EH (cell line): ENCODE data around the gene CEP72.
A peak's percentile ranks its signal among the peaks of the same experiment; 100 is the strongest.

Experiments used
- DNase-seq: peaks from one replicate; pipeline ENCODE4 v3.0.0-alpha.2; 2015; ENCODE audit warnings: low read depth

The CEP72 gene

DNA sequence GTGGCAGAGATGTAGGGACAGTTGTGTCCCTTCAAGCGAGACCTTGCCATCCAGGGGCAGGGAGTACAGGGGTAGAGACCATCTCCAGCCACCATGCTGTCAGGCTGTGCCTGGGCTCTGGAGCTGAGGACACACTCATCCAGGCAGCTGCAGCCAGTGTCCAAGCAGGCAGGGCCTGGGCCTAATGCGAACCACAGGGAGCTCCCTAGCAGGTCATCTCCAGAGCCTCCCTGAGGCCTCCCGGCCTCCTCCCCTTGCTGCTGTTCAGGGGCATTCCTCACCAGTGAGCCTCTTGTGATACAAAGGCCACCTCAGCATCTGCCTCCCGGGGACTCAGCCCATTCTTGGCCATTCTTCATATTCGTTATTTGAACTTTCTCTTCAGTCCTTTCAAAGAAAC lies 46.0 kb downstream of the CEP72 start:
- DNase-seq = no peak

DNA sequence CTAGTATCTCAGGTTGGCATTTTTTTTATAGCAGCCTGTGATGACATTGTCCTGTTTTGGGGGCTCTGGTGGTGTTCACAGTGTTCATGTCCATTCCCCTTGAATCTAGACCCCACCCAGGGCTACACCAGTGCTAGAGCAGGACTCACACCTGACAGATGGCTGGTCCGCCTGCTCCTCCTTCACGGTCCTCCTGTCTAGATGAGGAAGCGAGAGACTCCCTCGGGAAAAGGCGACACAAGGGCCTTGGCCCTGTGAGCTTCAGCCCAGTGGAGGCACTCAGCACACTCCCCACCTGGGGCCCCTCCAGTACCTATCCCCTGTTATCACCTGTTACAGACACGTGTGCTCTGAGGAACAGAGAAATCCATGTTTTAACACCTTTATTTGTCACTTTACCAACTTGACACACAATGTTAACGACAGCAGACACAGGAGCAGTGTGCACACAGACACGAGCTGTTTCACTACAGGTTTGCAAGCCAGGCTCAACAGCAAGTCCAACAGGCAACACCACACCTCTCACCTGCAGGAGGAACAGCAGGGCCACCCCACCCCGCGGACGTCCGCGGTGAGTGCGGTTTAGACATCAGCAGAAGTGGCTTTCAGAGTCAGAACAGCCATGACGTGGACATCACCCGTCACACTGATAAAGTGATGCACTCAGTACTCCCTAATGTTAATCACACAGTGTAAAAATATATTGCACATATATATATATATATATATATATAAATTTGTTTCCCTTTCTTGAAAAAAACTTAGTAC lies 47.5 kb downstream of the CEP72 start:
- no peak for DNase-seq

DNA sequence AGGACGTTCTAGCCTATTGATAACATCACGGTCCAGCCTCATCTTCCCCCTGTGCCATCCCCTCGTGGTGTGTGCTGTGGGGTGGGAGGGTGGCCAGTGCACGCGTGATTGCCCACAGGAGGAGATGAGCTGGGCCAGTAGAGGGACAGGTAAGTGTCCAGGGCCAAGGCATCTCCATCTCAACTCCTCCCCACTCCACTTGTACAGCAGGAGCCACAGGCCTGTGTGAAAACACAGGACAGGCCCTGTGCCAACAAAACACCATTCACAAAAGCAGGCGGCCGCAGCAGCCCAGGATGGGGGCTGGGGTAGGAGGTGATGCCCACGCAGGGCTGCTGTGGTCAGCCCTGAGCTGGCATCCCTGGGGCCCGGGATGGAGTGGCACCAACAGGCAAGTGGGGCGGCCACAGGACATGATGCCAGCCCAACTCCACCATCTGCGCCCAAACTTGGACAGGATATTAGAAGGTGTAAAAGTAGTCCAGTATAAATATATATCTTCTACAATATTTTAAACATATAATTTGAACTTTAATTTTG lies 48.4 kb downstream of the CEP72 start:
- DNase-seq = no peak

DNA sequence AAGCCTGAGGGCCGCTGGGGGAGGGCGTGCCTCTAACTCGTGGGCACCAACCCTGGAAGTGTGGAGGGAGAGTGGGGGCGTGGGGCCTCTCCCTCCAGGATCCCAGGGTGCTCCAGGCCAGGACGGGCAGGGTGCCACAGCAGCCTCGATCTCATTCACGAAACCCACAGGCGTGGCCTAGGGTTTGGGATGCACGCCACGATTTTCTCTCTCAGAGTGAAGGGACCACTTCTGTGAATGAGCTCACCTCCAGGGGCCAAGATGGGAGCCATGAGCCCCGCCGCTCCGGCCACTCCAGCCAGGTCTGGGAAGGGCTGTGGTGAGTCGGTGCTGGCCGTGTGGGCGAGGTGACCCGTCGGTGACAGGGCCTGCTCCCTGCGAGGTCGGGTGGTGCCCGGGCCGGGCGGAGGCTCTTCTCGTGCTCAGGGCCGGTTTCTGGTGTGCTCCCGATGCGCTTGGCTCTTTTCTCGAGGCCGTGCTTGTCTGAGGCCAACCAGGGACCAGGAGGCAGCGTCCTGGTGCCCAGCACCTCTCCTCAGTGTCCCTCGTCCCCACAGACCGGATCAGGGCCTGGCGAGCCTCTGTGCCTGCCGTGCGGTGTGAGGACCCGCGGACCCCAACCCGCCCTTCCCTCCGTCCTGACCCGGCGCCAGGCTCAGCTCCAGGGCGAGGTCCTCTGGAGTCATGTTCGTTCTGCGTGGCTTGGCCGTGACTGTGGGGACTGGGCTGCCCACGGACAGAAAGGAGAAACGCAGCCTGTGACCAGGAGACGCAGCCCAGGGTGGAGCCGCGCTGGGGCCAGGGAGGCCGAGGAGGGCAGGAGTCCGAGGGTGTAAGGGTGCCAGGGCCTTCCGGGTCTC lies 50.0 kb downstream of the CEP72 start:
- DNase-seq = no peak

DNA sequence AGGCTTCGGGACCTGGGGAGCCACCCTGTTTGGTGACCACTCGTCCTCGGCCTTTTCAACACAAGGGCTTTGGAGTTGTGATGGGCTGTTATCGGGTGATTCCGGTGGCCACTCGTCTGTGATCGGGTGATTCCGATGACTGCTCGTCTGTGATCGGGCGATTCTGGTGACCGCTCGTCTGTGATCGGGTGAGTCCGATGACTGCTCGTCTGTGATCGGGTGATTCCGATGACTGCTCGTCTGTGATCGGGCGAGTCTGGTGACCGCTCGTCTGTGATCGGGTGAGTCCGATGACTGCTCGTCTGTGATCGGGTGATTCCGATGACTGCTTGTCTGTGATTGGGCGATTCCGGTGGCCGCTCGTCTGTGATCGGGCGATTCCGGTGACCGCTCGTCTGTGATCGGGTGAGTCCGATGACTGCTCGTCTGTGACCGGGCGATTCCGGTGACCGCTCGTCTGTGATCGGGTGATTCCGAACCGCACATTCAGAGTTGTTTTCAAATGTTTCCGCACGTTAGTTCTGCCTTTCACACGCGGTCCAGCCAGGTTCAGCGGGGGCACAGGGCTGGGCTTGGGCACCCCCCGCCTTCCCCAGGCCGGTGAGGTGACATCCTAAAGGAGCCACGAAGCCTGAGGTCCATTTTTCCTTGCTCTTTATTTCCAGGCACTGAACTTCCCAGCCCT lies 50.8 kb downstream of the CEP72 start:
- no peak for DNase-seq

DNA sequence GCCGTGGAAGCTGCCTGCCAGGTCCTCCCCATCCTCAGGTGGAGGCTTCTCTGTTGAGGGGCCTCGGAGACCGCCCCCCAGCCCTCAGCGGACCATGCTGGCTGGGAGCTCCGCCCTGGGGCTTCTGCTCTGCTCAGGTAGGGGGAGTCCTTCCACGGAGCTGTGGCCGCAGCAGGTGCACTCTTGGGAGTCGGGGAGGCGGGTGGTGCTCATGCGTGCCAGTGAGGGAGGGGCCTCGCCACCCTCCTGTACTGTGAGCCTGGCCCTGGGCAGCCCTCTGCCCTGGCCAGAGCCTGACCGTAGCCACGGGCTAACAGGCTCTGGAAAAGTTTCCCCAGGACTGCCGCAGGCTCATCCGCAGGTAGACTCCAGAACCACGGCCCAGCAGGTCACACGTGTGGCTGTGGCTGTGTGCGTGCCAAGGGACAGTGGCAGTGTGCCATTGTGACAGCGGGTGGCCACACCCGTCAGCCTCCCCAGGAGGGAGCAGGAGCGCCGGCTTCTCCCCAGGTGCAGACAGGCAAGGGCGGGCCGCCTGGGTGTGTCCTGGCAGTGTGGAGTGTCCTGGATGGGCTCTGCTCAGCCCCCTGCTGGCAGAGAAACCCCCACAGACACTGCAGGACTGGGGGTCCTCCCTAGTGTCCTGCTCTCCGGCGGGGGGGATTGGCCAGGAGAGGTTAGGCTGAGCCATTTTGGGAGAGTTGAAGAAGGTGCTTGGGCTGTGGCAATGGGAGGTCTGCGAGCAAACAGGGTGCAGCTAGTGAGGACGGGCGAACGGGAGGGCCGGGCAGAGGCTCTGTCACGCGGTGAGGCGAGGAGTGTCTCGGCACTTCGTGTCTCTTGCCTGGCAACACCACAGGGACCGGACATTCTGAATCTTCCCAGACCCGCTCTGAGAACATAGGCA lies 51.5 kb downstream of the CEP72 start:
- no peak for DNase-seq

DNA sequence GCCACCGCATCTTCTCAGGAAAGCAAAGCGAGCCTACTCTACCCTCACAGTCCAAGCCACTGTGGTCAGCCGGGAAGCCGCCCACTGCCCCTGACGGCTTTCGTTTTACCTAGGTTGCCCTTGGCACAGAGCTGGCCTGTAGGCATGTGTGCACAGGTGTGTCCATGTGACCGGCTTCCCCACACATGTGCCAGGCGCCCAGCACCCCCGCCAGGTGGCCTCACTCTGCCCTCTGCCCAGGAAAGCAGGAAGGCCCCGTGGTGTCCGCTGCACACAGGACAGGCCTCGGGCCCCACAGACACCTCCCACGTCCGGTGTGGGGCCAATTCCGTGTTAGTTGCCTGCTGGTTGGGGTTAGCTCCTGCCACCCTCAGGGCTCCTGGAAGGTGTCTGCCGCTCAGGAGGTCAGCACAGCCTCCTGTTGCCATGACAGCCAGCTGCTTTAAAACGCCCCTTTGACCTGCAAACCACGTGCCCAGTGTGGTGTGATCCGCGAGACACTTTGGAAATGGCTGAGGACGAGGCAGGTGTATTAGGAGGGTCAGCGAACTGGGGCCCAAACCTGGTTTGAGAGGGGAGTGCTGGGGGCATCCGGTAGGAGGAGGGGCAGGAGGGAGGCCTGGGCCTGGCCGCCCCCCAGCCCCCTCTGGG lies 52.3 kb downstream of the CEP72 start:
- no peak for DNase-seq

DNA sequence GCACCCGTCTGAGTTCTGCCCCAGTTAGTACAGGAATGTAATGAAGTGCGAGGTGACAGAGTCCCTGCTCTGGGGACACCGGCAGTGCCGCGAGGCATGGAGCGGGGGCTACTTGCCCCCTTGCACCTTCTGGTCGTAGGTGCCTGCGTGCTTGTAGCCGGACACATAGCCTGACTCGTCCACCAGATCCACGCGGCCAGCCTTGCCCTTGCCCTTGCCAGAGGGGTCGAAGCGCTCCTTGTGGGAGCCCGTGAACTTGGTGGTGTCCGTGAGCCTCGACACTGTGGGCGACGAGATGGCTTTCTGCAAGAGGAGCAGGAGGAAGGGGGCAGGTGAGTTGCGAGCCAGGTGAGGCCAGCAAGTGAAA lies 52.8 kb downstream of the CEP72 start:
- DNase-seq = no peak

DNA sequence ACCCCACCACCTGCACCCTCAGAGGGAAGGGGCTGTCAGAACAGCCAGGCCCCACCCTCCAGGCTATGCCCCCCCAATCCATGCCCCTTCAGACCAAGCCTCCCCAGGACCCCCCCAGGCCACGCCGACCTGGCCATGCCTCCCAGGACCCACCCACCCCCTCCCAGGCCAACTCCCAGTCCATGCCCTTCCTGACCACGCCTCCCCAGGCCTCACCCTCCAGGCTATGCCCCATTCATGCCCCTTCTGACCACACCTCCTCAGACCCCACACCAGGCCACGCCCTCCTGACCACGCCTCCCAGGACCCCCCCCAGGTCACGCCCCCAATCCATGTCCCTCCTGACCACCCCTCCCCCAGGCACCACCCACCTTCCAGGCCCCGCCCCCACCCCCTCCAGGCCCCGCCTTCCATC lies 53.4 kb downstream of the CEP72 start:
- no peak for DNase-seq

DNA sequence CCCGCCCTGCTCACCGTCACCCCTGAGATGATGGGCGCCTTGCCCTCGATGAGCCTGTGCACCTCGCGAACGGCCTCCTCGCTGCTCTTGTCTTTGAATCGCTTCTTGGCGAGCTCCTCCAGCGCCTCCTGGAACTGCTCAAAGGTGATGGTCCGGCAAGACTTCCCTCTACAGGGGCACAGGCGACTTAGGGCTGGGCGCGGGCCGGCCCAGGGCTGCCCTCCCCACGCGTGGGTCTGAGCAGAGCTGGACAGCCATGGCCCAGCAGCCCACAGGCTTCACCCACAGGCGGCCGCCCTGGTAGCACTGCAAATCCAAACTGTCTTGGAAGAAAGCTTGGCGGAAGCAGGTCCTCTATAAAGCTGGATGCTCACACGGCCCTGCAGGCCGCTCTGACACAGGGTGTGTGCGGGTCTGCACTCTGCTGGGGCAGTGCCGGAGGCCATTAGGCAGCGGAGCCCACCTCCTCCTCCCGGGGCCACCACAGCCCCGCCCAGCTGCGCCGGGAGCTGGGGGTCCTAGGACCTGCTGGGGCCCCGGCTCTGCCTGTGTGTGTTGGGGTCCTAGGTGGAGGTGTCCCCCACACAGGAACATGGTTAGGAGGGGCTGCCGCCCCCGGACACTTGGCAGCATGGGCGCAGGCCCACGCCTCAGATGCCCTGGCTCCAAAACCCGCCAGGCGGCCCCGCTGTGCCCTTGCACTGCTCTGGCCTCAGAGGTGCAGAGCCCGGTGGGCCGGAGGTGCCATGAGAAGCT lies 54.0 kb downstream of the CEP72 start:
- no peak for DNase-seq

DNA sequence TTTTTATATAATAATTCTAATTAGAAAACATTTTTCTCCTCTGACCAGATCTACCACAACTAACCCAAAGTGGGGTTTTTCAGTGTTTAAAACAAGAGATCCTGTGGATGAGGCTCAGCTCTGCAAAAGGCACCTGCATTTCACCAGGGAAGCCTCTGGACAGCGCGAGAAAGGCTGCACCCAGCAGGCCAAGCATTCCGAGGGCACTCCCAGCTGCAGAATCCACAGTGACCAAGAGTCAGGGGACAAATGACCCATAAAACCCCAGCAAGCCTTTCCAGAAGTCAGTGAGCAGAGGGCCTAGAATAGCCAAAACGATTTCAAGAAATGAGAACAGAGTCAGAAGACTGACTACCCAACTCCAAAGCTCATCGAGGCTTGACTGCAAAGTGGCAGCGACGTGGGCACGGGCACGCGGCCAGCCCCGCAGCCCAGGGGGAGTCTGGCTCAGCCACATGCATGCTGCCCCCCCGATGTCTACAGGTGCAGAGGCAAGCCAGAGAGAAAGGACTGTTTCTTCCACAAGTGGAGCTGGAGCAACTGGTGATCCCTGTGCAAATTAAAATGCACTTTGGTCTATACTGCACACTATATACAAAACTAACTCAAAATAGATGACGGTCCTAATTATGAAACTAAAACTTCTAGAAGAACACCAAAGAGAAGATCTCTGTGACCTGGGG lies 54.8 kb downstream of the CEP72 start:
- DNase-seq = no peak

DNA sequence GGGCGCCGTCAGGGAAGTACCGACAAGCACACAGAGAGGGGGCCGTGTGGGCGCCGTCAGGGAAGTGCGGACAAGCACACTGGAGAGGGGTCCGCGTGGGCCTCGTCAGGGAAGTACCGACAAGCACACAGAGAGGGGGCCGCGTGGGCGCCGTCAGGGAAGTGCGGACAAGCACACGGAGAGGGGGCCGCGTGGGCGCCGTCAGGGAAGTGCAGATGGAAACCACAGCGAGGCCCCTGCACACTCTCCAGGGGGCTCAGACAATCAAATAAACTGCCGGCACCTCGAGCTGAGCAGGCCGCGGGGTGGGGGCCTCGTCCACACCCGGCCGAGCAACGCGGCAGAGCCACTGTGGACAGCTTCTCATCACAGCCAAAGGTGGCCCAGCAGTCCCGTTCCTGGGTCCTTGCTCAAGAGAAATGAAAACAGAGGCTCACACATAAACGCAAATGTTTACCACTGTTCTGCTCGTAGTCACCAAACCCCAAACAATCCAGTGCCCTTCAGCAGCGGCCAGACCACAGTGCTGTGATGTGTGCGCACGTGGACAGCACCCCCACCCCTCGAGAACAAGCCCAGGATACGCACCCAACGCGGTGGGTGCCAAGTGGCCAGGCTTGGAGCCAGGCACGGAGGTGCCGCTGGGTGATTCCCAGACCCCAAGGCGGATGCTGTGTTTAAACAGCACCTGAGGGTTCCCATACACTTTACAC lies 56.3 kb downstream of the CEP72 start:
- no peak for DNase-seq

DNA sequence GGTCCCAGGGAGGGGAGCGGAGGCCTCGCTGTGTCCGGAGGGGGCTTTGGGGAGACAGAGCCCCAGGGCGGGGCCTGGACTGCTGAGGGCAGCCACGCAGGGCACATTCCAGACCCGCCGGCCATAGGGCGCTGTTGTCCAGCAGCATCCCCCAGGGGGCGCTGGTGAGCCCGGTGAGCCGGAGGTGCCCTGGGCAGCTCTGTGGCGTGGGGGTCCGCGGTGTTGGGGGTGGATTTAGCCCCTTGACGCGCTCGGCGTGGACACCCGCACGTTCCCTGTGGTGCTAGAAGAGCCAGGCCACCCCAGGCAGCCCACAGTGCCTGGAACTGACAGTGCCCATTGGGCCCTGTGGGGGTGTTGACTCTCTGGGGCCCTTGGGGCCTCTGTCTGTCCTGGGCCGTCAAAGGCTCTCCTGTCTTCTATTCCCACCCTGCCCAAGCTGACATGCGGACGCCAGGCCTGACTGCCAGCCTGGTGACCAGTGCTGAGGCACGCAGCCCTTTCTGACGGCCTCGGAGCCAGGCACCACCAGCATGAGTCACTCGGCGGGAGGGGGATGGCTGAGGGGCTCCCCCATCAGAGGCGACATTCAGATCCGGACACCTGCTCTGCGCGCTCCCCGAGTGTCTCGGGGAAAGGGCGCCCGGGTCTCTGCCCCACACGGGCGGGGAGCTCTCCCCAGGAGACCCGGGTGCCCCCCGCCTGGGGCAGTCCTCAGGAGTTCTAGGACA lies 57.1 kb downstream of the CEP72 start:
- DNase-seq = no peak

DNA sequence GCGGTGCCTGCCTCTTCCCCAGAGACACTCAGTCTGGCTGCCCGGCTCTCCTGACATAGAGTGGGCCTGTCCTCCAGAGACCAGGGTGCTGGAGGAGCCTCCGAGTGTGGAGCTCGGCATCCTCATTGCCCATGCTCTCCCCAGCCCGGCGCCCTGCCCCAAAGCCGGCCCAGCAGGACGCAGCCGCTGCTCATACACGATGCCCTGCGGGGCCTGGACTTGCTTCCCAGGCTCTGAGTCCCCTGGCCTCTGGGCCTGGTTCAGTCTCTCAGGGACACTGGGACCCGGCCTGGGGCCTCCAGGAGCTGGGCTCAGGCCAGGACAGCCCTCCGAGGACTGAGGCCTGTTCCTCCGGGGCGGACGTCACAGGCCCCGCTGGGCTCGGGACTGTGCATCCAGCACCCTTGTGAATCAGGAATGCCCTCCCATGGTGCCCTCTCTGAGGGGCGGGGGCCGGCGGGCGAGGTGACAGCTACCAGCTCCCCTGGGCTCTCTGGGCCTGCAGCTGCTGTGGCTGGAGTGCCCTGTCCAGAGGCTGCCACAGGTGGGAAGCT lies 57.8 kb downstream of the CEP72 start:
- DNase-seq = no peak

DNA sequence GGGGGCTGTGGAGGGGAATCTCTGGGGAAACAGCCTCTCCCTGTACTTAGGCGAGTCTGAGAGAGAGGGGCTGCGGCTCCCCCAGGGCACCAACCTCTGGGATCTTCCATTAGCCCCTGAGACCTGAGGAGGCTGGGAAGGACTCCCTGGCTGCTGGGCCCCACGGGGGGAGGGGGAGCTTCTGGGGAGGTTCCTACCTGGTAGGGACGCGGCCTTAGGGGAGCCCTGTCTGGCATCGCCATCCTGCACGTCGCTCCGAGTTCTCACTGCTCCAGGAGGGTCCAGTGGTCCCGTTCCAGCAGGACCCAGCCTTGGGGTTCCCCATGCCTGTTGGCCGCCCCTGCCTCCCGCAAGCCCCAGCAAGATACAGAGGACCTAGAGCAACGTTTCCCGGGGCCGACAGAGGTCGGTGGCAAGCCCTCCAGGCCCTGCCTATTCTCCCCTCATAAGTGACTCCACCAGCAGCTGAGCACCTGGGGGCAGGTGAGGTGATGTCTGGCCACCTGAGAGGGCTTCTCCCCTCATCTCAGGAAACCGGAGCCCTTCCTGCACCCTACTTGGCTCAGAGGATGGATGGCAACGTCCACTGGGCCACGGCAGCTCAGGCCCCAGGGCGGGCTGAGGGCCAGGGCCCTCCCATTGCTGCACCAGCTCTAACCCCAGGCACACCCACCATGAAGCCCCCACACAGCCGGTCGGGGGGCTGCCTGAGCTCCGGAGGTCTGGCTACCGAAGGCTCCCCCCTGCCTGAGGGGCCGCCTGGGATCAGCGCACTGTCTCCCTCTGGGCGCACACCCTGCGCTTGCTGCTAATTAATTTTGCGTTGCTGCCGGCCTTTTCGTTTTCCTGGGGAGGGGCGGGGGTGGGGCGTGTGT lies 58.5 kb downstream of the CEP72 start:
- no peak for DNase-seq

DNA sequence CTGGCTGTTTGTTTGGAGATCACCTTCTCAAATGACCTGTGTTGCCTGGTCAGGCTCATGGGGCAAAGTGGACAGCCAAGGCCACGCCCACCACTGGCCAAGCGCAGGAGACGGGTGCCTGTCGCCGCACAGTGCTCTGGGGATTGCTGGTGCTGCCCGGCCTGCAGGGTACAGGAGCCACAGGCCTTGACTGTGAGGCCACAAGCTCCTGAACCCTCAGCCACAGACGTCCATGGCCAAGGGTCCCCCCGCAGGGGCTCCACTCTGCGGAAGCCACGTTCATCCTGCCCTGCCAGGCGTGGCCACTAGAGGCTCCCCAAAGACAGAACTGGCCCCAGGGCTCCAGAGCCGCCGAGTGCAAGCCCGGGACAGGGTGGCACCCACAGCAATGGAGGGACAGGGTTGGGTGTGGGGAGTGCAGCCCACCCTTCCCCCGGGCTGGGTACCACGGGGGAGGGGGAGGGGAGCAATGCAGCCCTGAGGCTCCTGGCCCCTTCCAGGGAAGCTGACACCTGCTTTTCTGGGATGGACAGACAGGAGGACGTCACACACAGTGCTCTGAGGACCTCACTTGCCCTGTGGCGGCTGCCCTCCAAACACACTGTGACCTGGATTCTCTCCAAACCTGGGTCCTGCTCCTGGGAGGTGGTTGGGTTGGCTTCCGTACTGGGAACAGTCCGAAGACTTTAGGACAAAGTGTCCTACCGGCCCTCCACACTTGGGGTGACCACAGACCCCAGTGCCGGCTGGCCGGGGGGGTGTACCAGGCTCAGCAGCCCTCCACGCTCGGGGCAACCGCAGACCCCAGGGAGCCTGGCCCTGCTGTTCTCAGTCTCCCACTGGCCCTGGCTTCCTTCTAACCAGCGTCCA lies 59.6 kb downstream of the CEP72 start:
- DNase-seq = peak; percentile 62
